Stimulated activated CD8-positive, alpha-beta memory T cell treated with anti-CD3 and anti-CD28 coated beads, Interleukin-4, amount 100 ng/mL, for 24 hours (primary cell): ENCODE data around the gene PHF21A.

ENCODE experiments used
- DNase-seq: peaks from one replicate; pipeline ENCODE4 v3.0.0-alpha.2; 2020; ENCODE audit warnings: low read depth

The PHF21A gene

GRCh38 chr11:45933846-45934579 lies 187.2 kb downstream of the PHF21A start:
- DNase-seq, result no peak

DNA sequence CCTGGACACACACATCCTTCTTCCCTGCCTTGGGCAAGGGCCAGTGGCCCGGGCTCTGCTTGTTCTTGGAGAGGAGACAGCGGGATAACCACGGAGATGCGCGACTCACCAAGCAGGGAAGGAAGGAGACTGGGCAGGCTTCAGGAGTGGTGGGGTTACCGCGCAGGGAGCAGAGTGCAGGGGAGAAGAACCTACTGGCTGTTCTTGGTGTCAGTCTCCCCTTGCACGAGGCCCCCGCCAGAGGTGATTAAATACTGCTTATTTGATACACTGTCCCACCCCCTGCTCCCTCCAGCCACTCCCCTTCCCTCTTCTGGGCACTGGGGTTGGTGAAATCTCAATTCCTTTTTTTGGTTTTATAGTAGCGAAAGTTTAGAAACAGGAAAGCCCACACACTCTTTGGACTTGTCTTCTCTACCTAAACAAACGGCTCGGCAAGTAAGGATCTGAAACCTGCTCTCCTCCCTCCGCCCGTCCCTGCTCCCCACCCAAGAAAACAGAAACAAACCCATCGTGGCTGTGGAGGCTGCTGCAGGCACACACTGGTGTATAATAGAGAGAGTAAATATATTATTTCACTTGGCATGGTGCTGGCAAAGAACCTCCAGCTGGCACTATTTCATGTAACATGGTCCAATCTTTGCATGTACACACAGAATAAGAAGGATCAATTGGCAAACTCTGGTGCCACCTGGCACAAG lies 188.0 kb downstream of the PHF21A start:
- DNase-seq, result no peak

- no peak for DNase-seq
Measured at GRCh38 chr11:45932217-45932616, 189.0 kb downstream of the PHF21A start.

GRCh38 chr11:45931739-45932138 lies 189.5 kb downstream of the PHF21A start:
- DNase-seq, result no peak

DNA sequence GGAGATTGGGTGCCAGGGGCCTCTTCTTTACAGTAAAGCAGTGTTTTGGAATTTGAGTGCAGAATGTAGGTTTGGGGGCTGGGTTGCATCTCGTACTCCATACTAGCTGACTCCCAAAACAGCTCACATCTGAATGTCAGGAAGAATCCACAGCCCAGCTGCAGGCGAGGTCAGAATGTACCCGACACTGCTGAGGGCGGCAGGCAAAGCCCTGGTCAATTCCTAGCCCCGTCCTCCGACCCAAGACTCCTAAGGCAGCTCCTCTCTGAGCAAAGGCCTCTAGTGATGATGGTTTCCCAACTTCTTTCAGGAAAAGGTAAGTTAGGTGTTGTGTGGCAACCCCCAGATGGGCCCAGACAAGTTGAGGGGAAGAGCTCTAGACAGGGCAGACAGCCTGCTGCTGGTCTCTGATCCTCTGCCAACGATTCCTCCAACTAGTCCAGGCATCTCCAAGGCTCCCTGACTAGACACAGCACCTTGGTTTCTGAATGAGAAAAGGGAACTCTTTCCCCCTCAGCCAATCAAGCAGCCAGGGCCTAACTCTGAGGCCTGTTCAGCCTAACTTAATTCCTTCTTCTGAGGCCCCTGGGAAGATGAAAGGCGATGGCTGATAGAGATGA lies 190.2 kb downstream of the PHF21A start:
- no peak for DNase-seq

DNA sequence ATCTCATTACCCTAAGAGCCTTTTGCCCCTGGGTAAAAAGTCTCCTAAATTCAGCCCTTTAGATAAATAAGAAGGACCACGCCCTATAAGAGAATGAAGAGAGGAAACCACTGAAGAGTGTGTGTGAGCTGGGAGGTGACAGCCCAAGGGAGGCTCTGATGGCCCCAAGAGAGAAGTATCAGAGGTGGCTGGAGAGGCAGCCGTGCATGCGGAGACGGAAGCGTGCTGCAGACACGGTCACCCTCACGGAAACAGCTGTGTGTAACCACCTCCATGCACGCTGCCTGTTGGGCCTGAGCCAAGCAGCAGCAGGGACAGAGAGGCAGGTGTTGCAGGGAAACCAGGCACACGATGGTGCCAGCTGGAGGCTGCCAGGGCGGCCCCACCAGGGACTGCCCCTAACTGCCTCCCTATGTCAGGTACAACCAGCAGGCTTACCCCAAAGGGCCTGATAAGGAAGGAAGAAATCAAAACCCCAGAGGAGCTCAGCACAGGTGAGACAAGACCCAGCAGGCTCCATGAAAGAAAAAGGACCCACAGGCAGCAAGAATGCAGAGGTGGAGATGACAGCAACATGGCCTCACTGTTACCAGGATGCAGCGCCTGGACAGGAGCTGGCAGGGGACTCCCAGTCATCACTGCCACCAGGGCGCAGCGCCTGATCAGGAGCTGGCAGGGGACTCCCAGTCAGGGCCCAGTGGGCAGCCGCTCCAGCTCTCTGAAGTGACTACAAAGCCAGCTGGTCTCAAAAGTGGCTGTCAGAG lies 191.0 kb downstream of the PHF21A start:
- no peak for DNase-seq

- DNase-seq, result no peak
Measured at GRCh38 chr11:45929486-45930030, 191.7 kb downstream of the PHF21A start.

- no peak for DNase-seq
Measured at GRCh38 chr11:45928535-45929215, 192.6 kb downstream of the PHF21A start.

DNA sequence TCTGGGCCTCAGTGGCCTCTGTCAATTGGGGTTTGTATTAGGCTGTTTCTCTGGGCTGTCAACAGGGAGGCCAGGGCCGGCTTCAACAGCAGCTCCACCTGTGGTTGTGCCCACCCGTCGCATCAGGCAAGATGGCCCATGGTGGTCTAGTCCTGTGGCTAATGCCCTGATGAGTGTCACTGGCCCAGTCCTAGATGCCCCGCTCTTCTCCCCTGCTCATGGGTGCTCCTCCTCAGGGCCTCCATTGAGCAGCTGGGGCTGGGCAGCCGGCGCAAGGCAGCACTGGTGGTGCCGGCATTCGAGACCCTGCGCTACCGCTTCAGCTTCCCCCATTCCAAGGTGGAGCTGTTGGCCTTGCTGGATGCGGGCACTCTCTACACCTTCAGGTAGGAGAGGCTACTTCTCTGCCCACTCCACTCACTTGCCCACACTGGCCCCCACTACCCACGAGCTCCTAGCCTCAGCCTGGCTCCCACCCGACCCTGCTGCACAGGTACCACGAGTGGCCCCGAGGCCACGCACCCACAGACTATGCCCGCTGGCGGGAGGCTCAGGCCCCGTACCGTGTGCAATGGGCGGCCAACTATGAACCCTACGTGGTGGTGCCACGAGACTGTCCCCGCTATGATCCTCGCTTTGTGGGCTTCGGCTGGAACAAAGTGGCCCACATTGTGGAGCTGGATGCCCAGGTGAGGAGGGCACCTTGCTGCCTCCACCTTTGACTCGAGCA lies 193.4 kb downstream of the PHF21A start:
- DNase-seq, result no peak

DNA sequence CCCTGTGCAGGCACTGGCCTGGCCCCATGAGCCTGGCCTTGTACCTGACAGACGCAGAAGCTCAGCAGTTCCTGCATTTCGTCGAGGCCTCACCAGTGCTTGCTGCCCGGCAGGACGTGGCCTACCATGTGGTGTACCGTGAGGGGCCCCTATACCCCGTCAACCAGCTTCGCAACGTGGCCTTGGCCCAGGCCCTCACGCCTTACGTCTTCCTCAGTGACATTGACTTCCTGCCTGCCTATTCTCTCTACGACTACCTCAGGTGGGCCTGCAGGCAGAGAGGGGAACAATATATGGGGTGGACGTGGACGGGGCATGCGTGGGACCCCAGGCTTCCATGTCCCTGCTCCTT lies 193.9 kb downstream of the PHF21A start:
- DNase-seq, result no peak

- no peak for DNase-seq
Measured at GRCh38 chr11:45926536-45927331, 194.5 kb downstream of the PHF21A start.

DNA sequence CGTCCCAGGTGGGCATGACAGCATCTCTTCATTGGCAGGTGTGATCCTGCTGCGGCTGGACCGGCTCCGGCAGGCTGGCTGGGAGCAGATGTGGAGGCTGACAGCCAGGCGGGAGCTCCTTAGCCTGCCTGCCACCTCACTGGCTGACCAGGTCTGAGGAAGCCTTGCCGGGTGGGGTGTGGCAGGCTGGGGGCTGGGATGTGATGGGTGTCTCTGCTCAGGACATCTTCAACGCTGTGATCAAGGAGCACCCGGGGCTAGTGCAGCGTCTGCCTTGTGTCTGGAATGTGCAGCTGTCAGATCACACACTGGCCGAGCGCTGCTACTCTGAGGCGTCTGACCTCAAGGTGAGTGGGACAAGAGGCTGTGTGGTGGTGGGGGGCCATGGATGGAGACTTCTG lies 195.3 kb downstream of the PHF21A start:
- DNase-seq, result no peak

GRCh38 chr11:45925550-45925949 lies 195.7 kb downstream of the PHF21A start:
- no peak for DNase-seq

- no peak for DNase-seq
Measured at GRCh38 chr11:45924927-45925326, 196.3 kb downstream of the PHF21A start.

GRCh38 chr11:45924036-45924915 lies 197.0 kb downstream of the PHF21A start:
- DNase-seq, result no peak

DNA sequence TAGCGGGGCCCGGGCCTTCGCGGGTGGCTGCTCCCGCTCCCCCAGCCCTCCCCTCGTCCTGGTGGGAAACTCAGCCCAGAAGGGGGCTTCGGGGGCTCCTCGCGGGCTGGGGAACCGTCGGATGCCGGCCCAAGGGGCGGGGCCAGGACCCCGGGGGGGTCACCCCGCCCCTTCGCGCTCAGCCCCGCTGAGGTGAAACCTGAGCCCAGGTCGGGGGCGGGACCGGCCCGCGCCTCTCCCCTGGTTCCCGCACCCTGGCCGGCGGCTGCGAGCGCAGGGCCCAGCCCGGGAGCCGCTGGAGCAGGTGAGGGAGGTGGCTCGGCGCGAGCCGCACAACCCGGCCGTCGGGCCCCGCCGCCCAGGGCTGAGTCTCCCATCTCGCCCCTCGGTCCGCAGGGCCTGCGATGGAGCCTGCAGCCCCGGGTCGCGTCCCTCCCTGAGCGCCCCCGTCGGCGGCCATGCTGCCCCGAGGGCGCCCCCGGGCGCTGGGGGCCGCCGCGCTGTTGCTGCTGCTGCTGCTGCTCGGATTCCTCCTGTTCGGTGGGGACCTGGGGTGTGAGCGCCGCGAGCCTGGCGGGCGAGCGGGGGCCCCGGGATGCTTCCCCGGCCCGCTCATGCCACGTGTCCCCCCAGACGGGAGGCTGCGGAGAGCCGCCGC lies 198.7 kb downstream of the PHF21A start, which contains the start of gene LARGE2:
Gene LARGE2 (plus strand): TSS at position 232 of the 658 bp plus-strand sequence. CDS start 227 bp downstream, at position 459.
- no peak for DNase-seq

DNA sequence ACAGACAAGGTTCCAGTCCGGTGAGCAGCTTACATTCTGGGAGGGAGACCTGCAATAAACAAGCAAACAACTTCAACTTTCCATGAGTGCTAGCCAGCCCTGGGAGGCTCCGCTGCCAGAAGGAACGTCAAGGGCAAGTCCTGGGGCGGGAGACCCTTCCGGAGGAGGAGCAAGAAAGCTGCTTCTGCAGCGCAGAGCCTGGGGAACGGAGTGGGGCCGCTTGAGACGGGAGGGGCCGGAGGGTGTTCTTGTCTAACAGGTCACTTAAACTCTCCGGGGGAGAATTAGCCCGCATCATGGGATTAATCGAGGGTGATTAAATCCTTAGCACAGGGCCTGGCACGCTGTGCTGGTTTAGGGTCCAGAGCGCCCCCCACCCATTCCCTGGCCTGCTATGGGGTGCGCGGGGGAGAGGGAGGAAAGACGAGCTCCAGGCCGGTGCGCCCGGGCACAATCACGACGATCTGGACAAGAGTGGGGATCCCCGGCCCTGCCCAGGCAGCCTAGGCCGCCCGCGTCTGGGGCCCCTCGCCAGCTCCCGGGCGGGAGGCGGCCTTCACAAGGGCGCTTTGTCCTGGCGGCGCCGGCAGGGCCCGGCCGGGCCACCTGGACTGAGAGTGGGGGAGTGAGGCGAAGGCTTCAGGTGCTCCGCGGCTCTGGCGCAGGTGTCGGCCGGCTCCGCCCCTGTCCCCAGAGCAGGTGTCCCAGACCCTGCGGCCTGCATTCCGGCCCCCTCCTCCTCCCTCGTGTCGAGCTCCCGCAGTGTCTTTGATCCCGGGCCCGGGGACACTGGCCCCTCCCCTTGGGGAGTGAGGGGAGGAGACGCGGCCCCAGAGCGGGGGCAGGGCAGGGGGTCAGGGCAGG lies 199.5 kb downstream of the PHF21A start:
- DNase-seq, result no peak
